Mesenchymal stem cell (in vitro differentiated cells and primary cell): ENCODE results near the gene ZNF133.

Source experiments
- DNase-seq: peaks from one replicate; pipeline ENCODE4 v3.0.0-alpha.2; 2013
- H2AFZ ChIP-seq: one replicate; pipeline ENCODE4 v1.6.1; 2013; ENCODE audit warnings: low read depth, mild to moderate bottlenecking, control low read depth, inconsistent platforms, low read length, moderate library complexity
- H2AK5ac ChIP-seq: 2 replicates; pipeline ENCODE4 v1.6.1; 2013; ENCODE audit warnings: low read length, moderate library complexity, mild to moderate bottlenecking, inconsistent platforms; ENCODE audit not compliant: severe bottlenecking
- H2BK120ac ChIP-seq: one replicate; pipeline ENCODE4 v1.6.1; 2013; ENCODE audit warnings: low read depth, mild to moderate bottlenecking, inconsistent platforms, low read length, moderate library complexity
- H2BK12ac ChIP-seq, 2 experiments: one replicate each; pipeline ENCODE4 v1.6.1; 2013; ENCODE audit warnings: inconsistent platforms in 2 of 2, low read length in 2 of 2, mild to moderate bottlenecking in 2 of 2, moderate library complexity in 2 of 2, control low read depth in 1 of 2
- H2BK15ac ChIP-seq: one replicate; pipeline ENCODE4 v1.6.1; 2013; ENCODE audit warnings: mild to moderate bottlenecking, low read depth, inconsistent platforms; ENCODE audit not compliant: poor library complexity, severe bottlenecking
- H2BK5ac ChIP-seq: 2 replicates; pipeline ENCODE4 v1.6.1; 2013; ENCODE audit warnings: low read depth, mild to moderate bottlenecking, low read length, control low read depth, inconsistent platforms; ENCODE audit not compliant: poor library complexity, severe bottlenecking
- H3K14ac ChIP-seq, 2 experiments: one replicate each; pipeline ENCODE4 v1.6.1; 2013; ENCODE audit warnings: inconsistent platforms in 2 of 2, low read length in 2 of 2, control low read depth in 1 of 2, mild to moderate bottlenecking in 1 of 2, moderate library complexity in 1 of 2
- H3K18ac ChIP-seq, 2 experiments: one replicate each; pipeline ENCODE4 v1.6.1; 2013; ENCODE audit warnings: inconsistent platforms in 2 of 2, low read length in 2 of 2, control low read depth in 1 of 2, low read depth in 1 of 2, mild to moderate bottlenecking in 1 of 2
- H3K23ac ChIP-seq, 2 experiments: one replicate each; pipeline ENCODE4 v1.6.1; 2013; ENCODE audit warnings: inconsistent platforms in 2 of 2, low read length in 2 of 2, mild to moderate bottlenecking in 2 of 2, moderate library complexity in 2 of 2, control low read depth in 1 of 2
- H3K27ac ChIP-seq: 2 replicates; pipeline ENCODE4 v1.5.1; 2013; ENCODE audit warnings: mild to moderate bottlenecking, moderate library complexity, low read length, control low read depth, inconsistent platforms; ENCODE audit not compliant: poor library complexity, severe bottlenecking
- H3K27me3 ChIP-seq, 2 experiments: 2 replicates each; pipeline versions ENCODE4 v1.6.1 to v1.7.0; 2013; ENCODE audit warnings: low read length in 2 of 2, mild to moderate bottlenecking in 2 of 2, moderate library complexity in 2 of 2, control low read depth in 1 of 2, inconsistent platforms in 1 of 2; ENCODE audit not compliant: control insufficient read depth in 1 of 2, insufficient read depth in 1 of 2
- H3K36me3 ChIP-seq, 2 experiments: 2 replicates each; pipeline versions ENCODE4 v1.6.1 to v1.7.0; 2013; ENCODE audit warnings: low read length in 2 of 2, control low read depth in 1 of 2, inconsistent platforms in 1 of 2, low read depth in 1 of 2, mild to moderate bottlenecking in 1 of 2; ENCODE audit not compliant: insufficient read depth in 2 of 2, control insufficient read depth in 1 of 2
- H3K4ac ChIP-seq, 2 experiments: one replicate each; pipeline ENCODE4 v1.6.1; 2013; ENCODE audit warnings: inconsistent platforms in 2 of 2, low read length in 2 of 2, mild to moderate bottlenecking in 2 of 2, moderate library complexity in 2 of 2, control low read depth in 1 of 2, low read depth in 1 of 2
- H3K4me1 ChIP-seq: 2 replicates; pipeline ENCODE4 v1.6.1; 2013; ENCODE audit warnings: low read depth, low read length, control low read depth; ENCODE audit not compliant: control insufficient read depth, insufficient read depth
- H3K4me2 ChIP-seq: 2 replicates; pipeline ENCODE4 v1.6.1; 2013; ENCODE audit warnings: low read length, mild to moderate bottlenecking, inconsistent platforms; ENCODE audit not compliant: poor library complexity, severe bottlenecking
- H3K4me3 ChIP-seq, 2 experiments: 2 replicates each; pipeline versions ENCODE4 v1.5.1 to v1.7.0; 2013; ENCODE audit warnings: low read length in 2 of 2, mild to moderate bottlenecking in 2 of 2, control low read depth in 1 of 2, low read depth in 1 of 2; ENCODE audit not compliant: insufficient read depth in 1 of 2
- H3K79me1 ChIP-seq: replicated peaks from 2 replicates; pipeline ENCODE4 v1.6.1; 2013; ENCODE audit warnings: mild to moderate bottlenecking, control low read depth, low read length, inconsistent platforms; ENCODE audit not compliant: poor library complexity, severe bottlenecking
- H3K9ac ChIP-seq: 2 replicates; pipeline ENCODE4 v1.7.0; 2013; ENCODE audit warnings: mild to moderate bottlenecking, low read length, moderate library complexity
- H3K9me3 ChIP-seq: 2 replicates; pipeline ENCODE4 v1.7.0; 2013; ENCODE audit warnings: mild to moderate bottlenecking, low read length; ENCODE audit not compliant: control insufficient read depth
- H4K8ac ChIP-seq: one replicate; pipeline ENCODE4 v1.6.1; 2013; ENCODE audit warnings: inconsistent platforms, mild to moderate bottlenecking, low read length, moderate library complexity
- H4K91ac ChIP-seq: one replicate; pipeline ENCODE4 v1.6.1; 2013; ENCODE audit warnings: mild to moderate bottlenecking, low read length, inconsistent platforms
- WGBS: methylation state at CpG from one replicate; pipeline ENCODE4 v1.1.7; 2013; ENCODE audit warnings: mixed read lengths; 5-methylcytosine and 5-hydroxymethylcytosine counted together

ZNF133 gene

GRCh38 chr20:18314786-18315406, 26.6 kb downstream of the ZNF133 start:
- no peak overlapping the region for H3K14ac ChIP-seq
- no peak overlapping the region for H2AK5ac ChIP-seq
- peaks cover 25 to 63% of the 10 kb centered on the region in 2 experiments for H3K36me3 ChIP-seq
- no peak overlapping the region for H3K4me3 ChIP-seq
- H3K4me2 ChIP-seq: no peak overlapping the region
- no peak overlapping the region for H2AFZ ChIP-seq
- no peaks in the 10 kb centered on the region for H3K27me3 ChIP-seq
- no peak overlapping the region for H4K91ac ChIP-seq
- peak overlapping the region; percentile 18 for H3K27ac ChIP-seq
- H3K23ac ChIP-seq: no peak overlapping the region
- H4K8ac ChIP-seq: no peak overlapping the region
- H2BK5ac ChIP-seq: no peak overlapping the region
- H2BK12ac ChIP-seq: no peak overlapping the region
- H2BK120ac ChIP-seq: no peak overlapping the region
- H3K9me3 ChIP-seq: peaks cover 9% of the 10 kb centered on the region
- H3K4ac ChIP-seq: no peak overlapping the region
- H3K79me1 ChIP-seq: peaks cover 19% of the 10 kb centered on the region
- no peaks in the 10 kb centered on the region for H3K4me1 ChIP-seq
- H3K9ac ChIP-seq: no peak overlapping the region
- no peak overlapping the region for H3K18ac ChIP-seq
- peak; percentile 81 for DNase-seq
- H2BK15ac ChIP-seq: peak overlapping the region; percentile 9
- 57% methylated on average over 8 of the region's 8 CpGs for WGBS

- Histone ChIP-seq H3K79me1 (peaks cover 19% of the 10 kb centered on the region), H2BK15ac (no peak overlapping the region), H3K4me2 (no peak overlapping the region), H2BK5ac (no peak overlapping the region), H3K4ac (no peak overlapping the region), H3K14ac (no peak overlapping the region), H3K9me3 (peaks cover 9% of the 10 kb centered on the region), H4K91ac (no peak overlapping the region), H2AFZ (no peak overlapping the region), H3K4me1 (no peaks in the 10 kb centered on the region), H3K27me3 (no peaks in the 10 kb centered on the region), H2BK120ac (no peak overlapping the region), H3K23ac (no peak overlapping the region), H2AK5ac (no peak overlapping the region), H3K36me3 (peaks cover 25 to 58% of the 10 kb centered on the region in 2 experiments), H4K8ac (no peak overlapping the region), H3K27ac (no peak overlapping the region), H3K9ac (no peak overlapping the region), H3K4me3 (no peak overlapping the region), H2BK12ac (no peak overlapping the region), H3K18ac (no peak overlapping the region)
- DNase-seq: no peak
- WGBS: 98% methylated on average over 15 of the region's 15 CpGs
Observed at GRCh38 chr20:18316166-18316565, 27.8 kb downstream of the ZNF133 start.

GRCh38 chr20:18321316-18321715, 33.0 kb downstream of the ZNF133 start:
- Histone ChIP-seq H2BK12ac (no peak overlapping the region), H4K8ac (no peak overlapping the region), H3K27me3 (no peaks in the 10 kb centered on the region), H3K79me1 (peaks cover 6% of the 10 kb centered on the region), H3K23ac (no peak overlapping the region), H3K4me3 (no peak overlapping the region), H3K9ac (no peak overlapping the region), H2BK5ac (no peak overlapping the region), H2BK15ac (no peak overlapping the region), H3K4me2 (no peak overlapping the region), H4K91ac (no peak overlapping the region), H3K4ac (no peak overlapping the region), H3K14ac (no peak overlapping the region), H3K9me3 (peaks cover 9% of the 10 kb centered on the region), H2AK5ac (no peak overlapping the region), H3K18ac (no peak overlapping the region), H2AFZ (no peak overlapping the region), H2BK120ac (no peak overlapping the region), H3K4me1 (no peaks in the 10 kb centered on the region), H3K36me3 (peaks cover 9 to 34% of the 10 kb centered on the region in 2 experiments), H3K27ac (no peak overlapping the region)
- DNase-seq: no peak

GRCh38 chr20:18321976-18322950, 33.9 kb downstream of the ZNF133 start:
- Histone ChIP-seq H2AFZ (no peak overlapping the region), H3K4me3 (no peak overlapping the region), H3K36me3 (peaks cover 1 to 24% of the 10 kb centered on the region in 2 experiments), H3K27ac (no peak overlapping the region), H3K27me3 (no peaks in the 10 kb centered on the region), H2AK5ac (no peak overlapping the region), H4K91ac (no peak overlapping the region), H2BK12ac (no peak overlapping the region), H3K4me2 (no peak overlapping the region), H3K23ac (no peak overlapping the region), H3K14ac (no peak overlapping the region), H3K79me1 (no peaks in the 10 kb centered on the region), H3K4ac (no peak overlapping the region), H3K18ac (no peak overlapping the region), H2BK120ac (no peak overlapping the region), H3K9ac (no peak overlapping the region), H3K4me1 (no peaks in the 10 kb centered on the region), H2BK15ac (no peak overlapping the region), H3K9me3 (peaks cover 13% of the 10 kb centered on the region), H4K8ac (no peak overlapping the region), H2BK5ac (no peak overlapping the region)
- no peak for DNase-seq
- 93% methylated on average over 8 of the region's 10 CpGs for WGBS
